ENCODE measurements around the gene PRDM15. TPM values are rescaled to one million over a fixed set of nuclear protein-coding genes. Genes with fewer than 3 reads are reported as not detected.

The PRDM15 gene
- total and polyA plus RNA-seq, 2 donors (not counting 1 experiment from before 2014, with no cell fraction given), result 2.3 to 3.6 TPM

DNA sequence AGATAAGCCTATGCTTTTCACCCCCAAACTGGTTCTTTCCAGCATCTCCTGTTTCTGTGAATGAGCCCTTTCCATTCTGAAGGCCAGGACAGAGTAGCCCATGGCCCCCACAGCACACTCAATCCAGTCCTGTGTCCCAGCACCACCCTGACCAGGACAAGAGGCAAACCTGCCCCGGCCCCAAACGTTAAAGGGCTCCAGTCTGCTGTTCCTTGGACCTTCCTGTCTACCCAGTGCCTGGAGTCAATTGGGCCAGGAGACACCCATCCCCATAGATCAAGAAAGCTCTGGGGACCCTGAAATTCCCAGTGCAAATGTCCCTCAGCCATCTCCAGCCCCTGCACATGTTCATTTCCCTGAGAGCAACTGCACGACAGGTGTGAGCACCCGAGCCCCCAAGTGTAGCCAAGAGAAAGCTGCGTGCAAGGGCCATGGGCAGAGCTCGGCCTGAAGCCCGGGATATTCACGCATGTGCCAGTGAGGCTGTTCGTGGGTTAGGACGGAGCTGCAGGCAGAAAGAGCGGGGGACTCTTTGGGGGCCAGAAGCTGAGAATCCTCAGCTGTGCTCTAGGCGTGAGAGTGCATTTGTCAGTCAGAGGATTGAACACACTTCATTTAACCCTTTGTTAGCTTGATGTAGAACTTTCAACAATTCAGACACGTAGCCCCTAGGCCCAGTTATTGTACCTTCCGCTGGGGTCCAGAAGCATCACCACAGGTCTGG is 108.1 kb downstream of the PRDM15 start:
- Histone ChIP-seq H3K79me2 (ENCODE audit: control insufficient read depth, insufficient read depth, low read length) (no peaks in the 10 kb centered on the region), H3K36me3 (ENCODE audit: control insufficient read depth, insufficient read depth, low read length) (no peaks in the 10 kb centered on the region), H3K4me1 (ENCODE audit: control insufficient read depth, extremely low read depth, insufficient read depth, low read length) (peaks cover 2% of the 10 kb centered on the region), H3K27ac (ENCODE audit: insufficient read depth, low read length) (no peak overlapping the region), H3K4me3 (replicated peaks in 1 of 4; ENCODE audit: control extremely low read depth in 1 of 4, insufficient read depth in 1 of 4, low read depth in 3 of 4, low read length in 4 of 4) (no peak overlapping the region), H3K4me2 (ENCODE audit: extremely low read depth, insufficient read depth, low read length) (no peak overlapping the region), H3K9me3 (ENCODE audit: control insufficient read depth, insufficient read depth, low read depth, low read length) (no peaks in the 10 kb centered on the region), H4K20me1 (ENCODE audit: control insufficient read depth, extremely low read depth, insufficient read depth, low read length) (no peaks in the 10 kb centered on the region), H3K9ac (ENCODE audit: insufficient read depth, low read length) (no peak overlapping the region), H2AFZ (ENCODE audit: low read length) (no peak overlapping the region), H3K27me3 (ENCODE audit: control insufficient read depth, insufficient read depth, low read length) (peaks cover 65% of the 10 kb centered on the region)
- DNase-seq (ENCODE audit: low read depth in 2 of 2), result no peak
- TF ChIP-seq EZH2 (IDR thresholded peaks at IDR 0.05; ENCODE audit: low read length, missing control alignments), result peak; percentile 23
- TF ChIP-seq, protein P1, sequence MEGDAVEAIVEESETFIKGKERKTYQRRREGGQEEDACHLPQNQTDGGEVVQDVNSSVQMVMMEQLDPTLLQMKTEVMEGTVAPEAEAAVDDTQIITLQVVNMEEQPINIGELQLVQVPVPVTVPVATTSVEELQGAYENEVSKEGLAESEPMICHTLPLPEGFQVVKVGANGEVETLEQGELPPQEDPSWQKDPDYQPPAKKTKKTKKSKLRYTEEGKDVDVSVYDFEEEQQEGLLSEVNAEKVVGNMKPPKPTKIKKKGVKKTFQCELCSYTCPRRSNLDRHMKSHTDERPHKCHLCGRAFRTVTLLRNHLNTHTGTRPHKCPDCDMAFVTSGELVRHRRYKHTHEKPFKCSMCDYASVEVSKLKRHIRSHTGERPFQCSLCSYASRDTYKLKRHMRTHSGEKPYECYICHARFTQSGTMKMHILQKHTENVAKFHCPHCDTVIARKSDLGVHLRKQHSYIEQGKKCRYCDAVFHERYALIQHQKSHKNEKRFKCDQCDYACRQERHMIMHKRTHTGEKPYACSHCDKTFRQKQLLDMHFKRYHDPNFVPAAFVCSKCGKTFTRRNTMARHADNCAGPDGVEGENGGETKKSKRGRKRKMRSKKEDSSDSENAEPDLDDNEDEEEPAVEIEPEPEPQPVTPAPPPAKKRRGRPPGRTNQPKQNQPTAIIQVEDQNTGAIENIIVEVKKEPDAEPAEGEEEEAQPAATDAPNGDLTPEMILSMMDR (conservative IDR thresholded peaks at IDR 0.05 in 1 of 2, IDR thresholded peaks at IDR 0.05 in 1 of 2; ENCODE audit: low read depth in 1 of 2, low read length in 2 of 2), result no peak

DNA sequence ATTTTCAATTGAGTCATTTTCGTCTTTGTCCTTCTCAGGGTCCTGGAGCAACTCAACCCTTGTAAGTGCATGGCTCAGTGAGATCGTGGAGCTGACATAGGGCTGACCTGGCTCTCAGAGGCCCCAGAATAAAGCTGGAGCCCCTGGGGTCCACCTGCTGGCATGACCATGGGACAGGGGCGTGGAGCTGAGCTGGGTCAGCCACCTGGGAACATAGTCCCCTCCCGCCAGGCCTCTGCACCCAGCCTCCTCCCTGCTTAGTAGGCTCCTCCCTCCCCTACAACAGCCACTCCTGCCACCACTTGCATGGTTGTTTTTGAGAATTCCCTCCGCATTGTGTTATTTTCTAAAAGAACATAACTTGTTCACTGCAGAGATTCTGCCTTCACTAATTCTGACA is 109.2 kb downstream of the PRDM15 start:
- H3K4me1 ChIP-seq (ENCODE audit: control insufficient read depth, extremely low read depth, insufficient read depth, low read length), result peaks cover 2% of the 10 kb centered on the region
- no peaks in the 10 kb centered on the region for H3K79me2 ChIP-seq (ENCODE audit: control insufficient read depth, insufficient read depth, low read length)
- no peak for DNase-seq (ENCODE audit: low read depth in 2 of 2)
- no peak overlapping the region for H3K27ac ChIP-seq (ENCODE audit: insufficient read depth, low read length)
- no peak for TF ChIP-seq EZH2 (IDR thresholded peaks at IDR 0.05; ENCODE audit: low read length, missing control alignments)
- TF ChIP-seq, protein P1 (conservative IDR thresholded peaks at IDR 0.05 in 1 of 2, IDR thresholded peaks at IDR 0.05 in 1 of 2; ENCODE audit: low read depth in 1 of 2, low read length in 2 of 2), result no peak
- H4K20me1 ChIP-seq (ENCODE audit: control insufficient read depth, extremely low read depth, insufficient read depth, low read length), result no peaks in the 10 kb centered on the region
- peaks cover 67% of the 10 kb centered on the region for H3K27me3 ChIP-seq (ENCODE audit: control insufficient read depth, insufficient read depth, low read length)
- no peak overlapping the region for H2AFZ ChIP-seq (ENCODE audit: low read length)
- no peak overlapping the region for H3K4me3 ChIP-seq (replicated peaks in 1 of 4; ENCODE audit: control extremely low read depth in 1 of 4, insufficient read depth in 1 of 4, low read depth in 3 of 4, low read length in 4 of 4)
- no peak overlapping the region for H3K4me2 ChIP-seq (ENCODE audit: extremely low read depth, insufficient read depth, low read length)
- H3K9me3 ChIP-seq (ENCODE audit: control insufficient read depth, insufficient read depth, low read depth, low read length), result no peaks in the 10 kb centered on the region
- H3K9ac ChIP-seq (ENCODE audit: insufficient read depth, low read length), result no peak overlapping the region
- no peaks in the 10 kb centered on the region for H3K36me3 ChIP-seq (ENCODE audit: control insufficient read depth, insufficient read depth, low read length)

DNA sequence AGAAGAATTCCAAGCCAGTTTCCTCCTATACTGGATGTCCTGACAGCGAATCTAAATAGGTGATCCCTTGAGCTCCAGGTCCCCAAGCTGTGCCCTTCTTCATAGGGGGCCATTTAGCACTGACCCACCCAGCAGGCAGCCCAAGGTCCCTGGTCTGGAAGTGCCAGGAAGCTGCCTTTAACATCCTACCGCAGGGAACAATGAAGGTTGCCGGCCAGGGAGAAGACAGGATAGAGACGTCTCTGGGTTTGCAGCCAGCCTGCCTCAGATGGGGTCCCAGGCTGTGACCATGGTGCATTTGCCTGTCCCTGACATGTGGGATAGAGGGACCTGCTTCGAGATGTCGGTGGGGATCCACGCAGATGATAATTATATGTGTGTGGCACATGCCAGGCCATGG is 109.6 kb downstream of the PRDM15 start:
- Histone ChIP-seq H3K9ac (ENCODE audit: insufficient read depth, low read length) (no peak overlapping the region), H3K9me3 (ENCODE audit: control insufficient read depth, insufficient read depth, low read depth, low read length) (no peaks in the 10 kb centered on the region), H3K27me3 (ENCODE audit: control insufficient read depth, insufficient read depth, low read length) (peaks cover 64% of the 10 kb centered on the region), H3K27ac (ENCODE audit: insufficient read depth, low read length) (no peak overlapping the region), H3K4me1 (ENCODE audit: control insufficient read depth, extremely low read depth, insufficient read depth, low read length) (peaks cover 2% of the 10 kb centered on the region), H3K79me2 (ENCODE audit: control insufficient read depth, insufficient read depth, low read length) (no peaks in the 10 kb centered on the region), H3K36me3 (ENCODE audit: control insufficient read depth, insufficient read depth, low read length) (no peaks in the 10 kb centered on the region), H3K4me3 (replicated peaks in 1 of 4; ENCODE audit: control extremely low read depth in 1 of 4, insufficient read depth in 1 of 4, low read depth in 3 of 4, low read length in 4 of 4) (no peak overlapping the region), H2AFZ (ENCODE audit: low read length) (no peak overlapping the region), H4K20me1 (ENCODE audit: control insufficient read depth, extremely low read depth, insufficient read depth, low read length) (no peaks in the 10 kb centered on the region), H3K4me2 (ENCODE audit: extremely low read depth, insufficient read depth, low read length) (no peak overlapping the region)
- DNase-seq (ENCODE audit: low read depth in 2 of 2), result no peak
- TF ChIP-seq, protein P1 (conservative IDR thresholded peaks at IDR 0.05 in 1 of 2, IDR thresholded peaks at IDR 0.05 in 1 of 2; ENCODE audit: low read depth in 1 of 2, low read length in 2 of 2), result no peak
- no peak for TF ChIP-seq EZH2 (IDR thresholded peaks at IDR 0.05; ENCODE audit: low read length, missing control alignments)

Measured in fibroblast of lung (primary cell).